SW 1271 (cell line): ENCODE results near the gene MAD1L1.

ENCODE experiments used
- DNase-seq, 2 experiments: peaks; one replicate each; lab custom pipeline; 2025; lab: John Stamatoyannopoulos, UW

The MAD1L1 gene

DNA sequence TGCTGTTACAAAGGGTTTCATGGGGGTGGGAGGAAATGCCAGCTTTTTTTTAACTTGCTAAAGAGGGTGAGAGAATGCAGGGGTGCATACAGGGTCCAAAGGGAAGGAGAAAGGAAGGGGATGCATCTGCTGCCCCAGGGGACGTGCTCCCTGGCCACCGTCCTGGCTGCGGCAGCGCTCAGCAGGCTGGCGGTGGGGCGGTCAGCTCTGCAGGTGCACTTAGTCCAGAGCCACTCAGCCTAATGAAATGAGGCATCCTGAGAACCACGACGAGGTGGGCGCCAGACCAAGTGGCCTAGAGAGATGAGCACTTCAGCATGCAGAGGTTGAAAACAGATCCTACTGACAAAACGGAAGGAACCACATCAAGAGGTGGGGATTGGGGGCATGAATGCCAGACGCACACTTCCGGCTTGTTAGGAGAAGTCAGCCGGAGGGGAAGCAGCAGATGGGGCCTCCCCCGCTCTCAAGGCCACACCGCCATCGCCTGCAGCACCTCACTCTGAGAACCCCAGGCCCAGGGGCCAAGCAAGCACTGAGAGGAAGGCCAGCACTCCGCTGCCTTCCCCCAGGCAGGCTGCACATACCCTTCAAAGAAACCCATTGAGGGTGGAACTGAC, 94.5 kb downstream of the MAD1L1 start:
- no peak for DNase-seq

DNA sequence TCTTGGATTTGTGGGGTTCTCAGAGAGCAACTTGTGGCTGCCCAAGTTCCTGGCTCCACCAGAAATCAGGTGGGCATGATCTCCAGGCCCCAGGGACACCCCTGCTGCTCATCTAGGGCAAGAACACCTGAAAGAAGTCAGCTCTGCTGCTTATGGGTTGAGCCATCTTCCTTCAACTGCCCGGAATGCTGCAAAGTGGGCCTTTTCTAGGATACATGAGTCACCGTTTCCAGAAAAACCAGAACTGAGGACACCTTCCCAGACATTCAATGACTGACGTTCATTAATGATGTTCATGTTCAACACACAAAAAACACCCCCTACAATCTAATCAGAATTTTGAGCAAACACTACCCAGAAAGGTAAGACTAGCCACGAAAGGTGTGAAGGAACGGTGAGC, 98.0 kb downstream of the MAD1L1 start:
- DNase-seq: no peak

DNA sequence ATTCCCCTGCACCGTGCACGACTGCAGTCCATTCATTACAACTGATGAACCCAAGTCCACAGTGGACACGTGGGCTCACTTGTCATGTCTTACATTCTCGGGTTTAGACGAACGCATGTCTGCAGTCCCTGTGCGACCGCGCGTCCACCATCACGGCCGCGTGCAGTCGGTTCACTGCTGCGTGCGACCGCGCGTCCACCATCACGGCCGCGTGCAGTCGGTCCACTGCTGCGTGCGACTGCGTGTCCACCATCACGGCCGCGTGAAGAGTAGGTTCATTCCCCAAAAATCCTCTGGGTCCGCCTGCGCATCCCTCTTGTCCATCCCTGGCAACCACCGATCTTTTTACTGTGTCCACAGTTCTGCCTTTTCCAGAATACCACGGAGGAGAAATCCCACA, 100.5 kb downstream of the MAD1L1 start:
- no peak for DNase-seq

DNA sequence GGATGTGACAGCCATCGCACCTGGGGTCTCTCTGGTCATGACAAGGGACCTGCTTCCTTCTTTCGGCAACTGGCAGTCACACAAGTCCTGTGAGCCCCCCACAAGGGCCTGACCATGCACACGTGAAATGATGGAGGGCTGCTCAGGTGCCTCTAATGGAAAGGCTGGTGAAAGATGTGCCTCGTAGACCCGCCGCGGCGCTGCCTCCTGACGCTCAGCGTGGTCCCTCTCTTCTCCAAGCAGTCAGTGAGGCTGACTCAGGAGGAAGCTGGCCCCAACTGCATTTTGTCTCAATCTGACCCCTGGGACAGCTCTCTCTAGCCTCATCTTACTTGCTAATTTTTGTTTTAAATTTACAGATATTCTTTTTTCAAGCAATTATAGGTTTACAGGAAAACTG, 100.9 kb downstream of the MAD1L1 start:
- no peak for DNase-seq

DNA sequence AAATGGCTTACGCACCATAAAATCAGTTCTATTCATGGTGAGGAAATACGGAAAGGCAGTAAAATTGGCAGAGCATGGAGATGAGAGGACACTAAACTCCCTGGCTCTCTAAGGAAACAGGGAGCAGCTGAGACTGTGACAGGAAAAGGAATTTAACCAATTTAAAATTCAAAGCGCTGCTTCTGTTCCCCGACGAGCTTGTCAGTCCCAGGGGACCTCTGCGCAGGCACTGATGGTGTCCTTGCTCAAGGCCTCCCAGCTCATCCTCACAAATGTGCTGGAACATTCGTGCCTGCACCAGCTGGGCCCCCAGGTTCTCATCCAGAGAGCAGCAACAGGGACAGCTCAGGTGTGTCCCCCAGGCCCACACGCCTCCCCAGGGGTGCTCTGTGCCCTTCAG, 101.4 kb downstream of the MAD1L1 start:
- DNase-seq: no peak

DNA sequence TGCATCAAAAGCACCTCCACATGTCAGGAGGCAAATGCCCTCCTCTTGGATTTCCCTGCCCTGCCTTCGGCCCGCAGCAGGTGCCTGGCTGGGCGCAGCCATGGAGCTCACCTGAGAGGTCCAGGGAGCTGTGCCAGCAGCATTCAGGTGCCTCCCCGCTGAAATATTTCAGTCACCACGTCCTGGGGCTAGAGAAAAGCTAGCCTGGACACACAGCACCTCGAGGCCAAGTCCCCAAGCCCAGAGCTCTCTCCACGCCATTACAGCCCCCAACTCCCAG, 102.7 kb downstream of the MAD1L1 start:
- DNase-seq: no peak

DNA sequence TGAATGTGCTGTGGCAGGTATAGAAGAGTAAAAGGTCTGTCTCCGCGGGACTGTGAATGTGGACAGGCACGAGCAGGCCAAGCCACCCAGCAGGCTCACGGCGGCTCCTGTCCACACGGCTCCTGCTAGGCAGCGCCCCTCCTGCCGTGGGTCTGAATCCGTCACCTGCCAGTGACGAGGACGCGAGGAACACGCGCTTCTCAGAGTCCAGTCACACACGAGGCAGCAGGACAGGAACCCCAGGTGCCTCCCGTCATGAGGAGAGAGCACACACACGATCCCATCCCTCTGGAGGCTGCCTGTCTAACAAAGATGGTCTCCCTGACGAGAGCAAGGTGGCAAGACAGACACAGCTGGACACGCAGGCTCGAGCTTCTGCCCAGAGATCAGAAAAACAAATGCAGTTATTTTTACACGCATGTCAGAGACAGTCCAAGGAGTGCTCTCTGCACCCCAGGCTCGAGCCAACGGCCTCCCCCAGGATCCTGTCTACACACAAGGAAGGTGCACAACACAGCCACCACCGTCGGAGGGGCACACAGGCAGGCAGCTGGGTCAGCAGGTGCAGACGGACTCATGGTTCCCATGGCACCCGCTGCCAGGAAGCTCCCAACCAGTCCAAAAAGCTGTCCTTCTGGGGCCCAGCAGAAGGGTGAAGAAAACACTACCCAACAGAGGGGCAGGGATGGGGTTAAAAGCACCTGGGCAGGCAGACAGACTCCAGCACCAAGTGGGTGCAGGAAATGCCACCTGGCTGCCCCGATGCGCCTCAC, 103.2 kb downstream of the MAD1L1 start:
- no peak for DNase-seq

DNA sequence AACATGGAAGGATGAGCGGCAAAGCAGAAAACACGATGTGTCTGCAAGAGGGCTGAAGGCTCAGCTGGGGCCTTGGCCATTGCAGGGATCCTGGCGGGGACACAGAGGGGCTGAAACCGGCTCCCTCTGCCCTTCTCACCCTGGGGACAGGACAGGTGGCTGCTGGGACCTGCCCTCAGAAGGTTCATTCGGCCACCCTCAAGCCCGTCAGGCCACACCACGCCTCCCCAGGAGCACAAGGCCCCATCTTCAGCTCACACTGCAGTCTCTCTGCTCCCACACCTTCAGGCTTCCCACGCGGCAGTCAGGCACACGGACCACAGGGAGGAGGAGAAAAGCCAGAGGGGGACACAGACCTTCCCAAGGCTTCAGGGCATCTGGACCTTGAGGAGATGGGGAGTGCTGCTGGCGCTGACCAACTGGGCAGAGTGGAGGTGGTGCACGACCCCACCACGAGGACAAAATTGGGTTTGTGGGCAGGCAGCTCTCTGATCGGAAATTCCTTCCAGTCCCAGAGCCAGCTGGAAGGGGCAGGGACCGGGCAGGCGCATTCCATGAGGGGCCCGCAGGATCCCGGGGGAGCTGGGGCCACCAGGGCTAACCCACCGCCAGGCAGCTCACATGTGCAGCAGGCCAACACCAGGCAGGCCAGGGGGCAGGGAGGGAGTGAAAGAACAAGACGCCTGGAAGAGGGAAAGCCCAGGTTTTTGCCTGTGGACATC, 104.0 kb downstream of the MAD1L1 start:
- no peak for DNase-seq

DNA sequence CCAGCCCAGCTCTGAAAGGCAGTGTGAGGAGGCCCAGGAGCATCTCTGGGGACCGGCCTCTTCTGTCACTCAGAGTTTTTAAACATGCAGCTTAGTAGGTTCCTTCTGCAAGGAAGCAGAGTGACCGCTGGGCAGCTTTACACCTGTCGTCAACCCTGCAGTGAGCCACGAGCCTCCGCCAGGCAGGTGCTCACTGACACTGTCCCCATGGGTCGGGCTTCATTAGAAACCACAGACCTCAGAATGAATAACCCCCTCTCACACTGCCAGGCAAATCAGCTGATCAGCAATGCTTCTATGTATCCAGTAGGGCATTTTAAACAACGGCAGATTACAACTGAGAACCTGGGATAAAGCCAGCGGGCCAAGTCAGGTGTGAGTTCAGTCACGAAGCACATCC, 106.1 kb downstream of the MAD1L1 start:
- DNase-seq: no peak

DNA sequence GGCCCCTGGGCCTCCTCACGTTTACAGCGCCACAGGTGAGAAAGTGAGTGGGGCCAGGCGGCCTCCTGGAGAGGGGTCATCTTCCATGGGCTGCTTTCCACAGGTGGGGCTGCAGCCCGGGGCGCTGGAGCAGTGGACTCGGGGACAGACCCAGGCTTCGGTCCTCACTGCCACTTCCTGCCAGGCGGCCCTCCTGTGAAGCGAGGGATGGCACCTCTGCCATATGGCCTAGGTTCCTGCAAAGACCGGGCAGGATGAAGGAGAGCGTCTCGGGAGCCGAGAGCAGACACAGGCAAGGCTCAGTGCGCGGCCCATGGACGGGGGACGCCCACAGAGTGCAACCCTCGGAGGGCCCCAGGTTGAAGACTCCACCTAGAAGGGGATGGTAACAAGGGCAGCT, 106.8 kb downstream of the MAD1L1 start:
- no peak for DNase-seq

DNA sequence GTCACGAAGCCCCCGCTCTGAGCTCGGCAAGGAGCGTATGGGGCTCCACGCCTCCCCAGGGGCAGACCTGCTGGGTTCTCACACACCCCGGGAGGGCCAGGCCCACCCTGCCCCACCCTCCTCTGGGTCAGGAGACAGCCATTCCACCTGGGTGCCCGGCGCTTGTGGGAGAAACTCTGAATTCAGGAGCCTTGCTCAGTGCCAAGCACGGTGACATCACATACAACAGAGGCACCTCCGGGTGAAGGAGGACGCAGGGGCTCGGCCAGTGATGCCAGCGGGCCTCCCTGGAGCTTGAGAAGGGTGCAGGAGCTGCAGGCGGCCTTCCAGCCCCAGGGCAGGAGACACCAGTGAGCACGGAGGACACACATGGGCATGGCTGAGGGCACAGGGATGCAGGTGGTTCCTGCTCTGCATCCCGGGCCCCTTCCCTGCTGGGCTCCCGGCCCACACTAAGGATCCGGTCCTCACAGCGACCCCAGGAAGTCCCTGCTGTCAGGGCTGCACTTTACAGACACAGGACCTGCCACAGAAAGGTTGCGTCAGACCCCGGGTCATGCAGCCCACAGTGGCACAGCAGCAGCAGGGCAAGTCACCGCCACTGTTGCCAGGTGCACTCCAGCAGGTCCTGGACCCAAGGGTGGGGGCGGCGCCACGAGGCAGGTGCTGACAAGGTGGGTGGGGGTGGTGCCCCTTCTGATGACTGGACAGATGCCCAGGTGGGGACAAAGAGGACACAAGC, 108.0 kb downstream of the MAD1L1 start:
- no peak for DNase-seq

DNA sequence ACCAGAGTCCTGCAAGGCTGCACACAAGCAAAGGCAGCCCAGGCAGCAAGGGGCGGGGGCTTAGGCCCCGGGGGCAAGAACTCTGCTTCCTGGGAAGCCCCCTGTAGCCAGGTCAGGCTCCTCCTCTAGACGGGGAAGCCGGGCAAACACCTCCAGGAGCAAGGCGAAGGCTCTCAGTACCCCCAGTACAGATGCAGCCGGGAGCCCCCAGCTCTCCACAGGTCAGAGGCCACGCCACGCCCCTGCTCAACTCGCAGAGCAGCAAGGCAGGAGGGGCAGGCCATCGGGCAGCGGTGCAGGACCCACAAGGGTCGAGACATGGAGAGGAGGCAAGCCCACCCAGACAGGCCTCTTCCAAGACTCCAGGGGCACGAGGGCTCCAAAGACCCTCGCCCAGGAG, 108.8 kb downstream of the MAD1L1 start:
- no peak for DNase-seq

DNA sequence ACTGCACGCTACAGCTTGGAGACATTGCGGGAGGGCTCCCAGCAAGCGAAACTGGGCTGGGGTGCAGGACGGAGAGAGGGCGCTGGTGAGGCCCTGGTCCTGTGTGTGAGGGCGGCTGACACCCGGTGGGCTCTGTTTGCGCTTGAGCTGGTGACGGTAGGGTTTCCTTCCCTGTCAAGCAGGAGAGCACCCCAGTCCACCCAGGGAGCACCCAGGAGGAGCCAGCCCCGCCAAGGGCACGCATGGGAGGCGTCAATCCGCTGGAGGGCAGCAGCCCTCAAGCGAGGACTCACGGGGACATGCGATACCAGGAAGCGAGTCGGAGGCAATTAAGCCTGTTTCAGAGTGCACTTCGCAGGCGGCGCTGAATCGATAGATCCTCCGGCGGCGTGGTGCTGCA, 109.4 kb downstream of the MAD1L1 start:
- DNase-seq: no peak

DNA sequence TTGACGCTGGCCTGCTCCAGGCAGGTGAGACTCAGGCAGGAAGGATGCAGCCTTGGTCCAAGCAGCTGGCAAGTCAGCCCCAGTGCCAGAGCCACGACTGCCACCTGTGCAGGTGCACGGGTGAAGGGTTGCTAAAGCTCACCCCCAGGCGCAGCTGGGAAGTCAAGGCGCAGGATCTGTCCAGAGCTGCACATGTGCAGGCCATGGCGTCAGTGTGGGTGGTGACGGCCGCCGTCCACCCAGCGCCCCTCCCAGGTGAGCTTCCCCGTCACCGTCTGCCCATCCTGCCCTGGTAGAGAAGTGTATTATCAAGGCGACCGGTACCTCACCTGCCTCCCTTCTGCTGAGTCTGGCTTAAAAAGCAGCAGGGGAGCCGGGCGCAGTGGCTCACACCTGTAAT, 110.1 kb downstream of the MAD1L1 start:
- DNase-seq: no peak

DNA sequence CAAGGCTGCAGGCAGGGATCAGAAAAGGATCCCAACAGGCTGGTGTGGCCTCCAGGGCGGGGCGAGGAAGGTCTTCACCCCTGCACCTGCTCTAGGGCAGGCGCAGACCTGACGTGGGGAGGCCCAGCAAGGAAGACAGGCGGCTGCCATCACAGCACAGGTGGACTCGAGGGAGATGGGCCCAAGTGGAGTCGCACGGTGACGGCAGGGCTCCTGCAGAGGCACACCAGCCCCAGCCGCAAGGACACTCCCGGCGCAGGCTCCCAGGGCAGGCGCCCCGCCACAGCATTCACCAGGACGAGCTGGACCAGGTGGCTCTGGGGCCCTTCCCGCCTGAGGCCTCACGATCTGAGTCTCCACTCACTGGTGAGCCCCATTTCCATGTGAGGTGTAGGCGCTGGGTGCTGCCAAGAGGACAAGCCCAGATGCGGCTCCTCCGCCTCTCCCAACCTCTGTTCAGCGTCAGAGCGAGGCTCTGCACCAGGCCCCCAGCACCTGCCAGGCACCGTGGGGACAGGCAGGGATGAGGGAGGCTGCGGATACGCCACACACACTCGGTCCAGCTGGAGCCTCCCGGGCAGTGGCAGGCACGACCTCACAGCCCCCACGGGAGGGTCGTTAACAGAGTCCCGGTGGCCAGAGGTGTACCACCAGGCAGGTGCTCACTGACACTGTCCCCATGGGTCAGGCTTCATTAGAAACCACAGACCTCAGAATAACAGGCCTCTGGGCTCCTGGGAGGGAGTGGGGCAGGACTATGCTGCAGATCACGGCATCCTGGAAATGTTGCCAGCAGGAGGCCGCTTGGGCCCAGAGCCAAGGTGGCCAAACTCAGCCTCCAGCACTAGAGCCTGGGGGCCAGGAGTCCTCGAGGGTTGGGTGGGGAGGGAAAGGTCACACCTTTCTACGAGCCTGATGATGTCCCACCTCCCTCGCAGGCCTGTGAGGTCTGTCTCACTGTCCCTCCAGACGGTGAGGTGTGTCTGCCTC, 111.6 kb downstream of the MAD1L1 start:
- DNase-seq: no peak

DNA sequence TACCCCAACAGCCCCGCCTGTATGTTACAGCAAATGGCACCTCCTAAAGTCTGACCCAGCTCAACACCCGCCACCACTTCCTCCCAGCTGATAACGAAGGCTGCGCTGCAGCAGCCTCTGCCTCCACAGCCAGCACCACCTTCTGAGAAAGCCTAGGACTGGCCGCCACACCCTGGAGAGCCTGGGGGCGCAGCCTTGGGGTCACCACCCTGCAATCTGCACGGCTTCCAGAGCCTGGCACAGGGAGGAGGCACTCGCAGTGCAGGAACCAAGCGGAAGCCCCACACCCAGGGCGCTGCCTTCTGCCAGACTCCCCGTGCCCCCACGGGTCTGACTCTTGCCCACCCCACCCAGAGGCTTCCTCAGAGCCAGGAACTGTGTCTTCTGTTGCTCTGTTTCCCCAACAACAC, 112.5 kb downstream of the MAD1L1 start:
- DNase-seq: no peak

DNA sequence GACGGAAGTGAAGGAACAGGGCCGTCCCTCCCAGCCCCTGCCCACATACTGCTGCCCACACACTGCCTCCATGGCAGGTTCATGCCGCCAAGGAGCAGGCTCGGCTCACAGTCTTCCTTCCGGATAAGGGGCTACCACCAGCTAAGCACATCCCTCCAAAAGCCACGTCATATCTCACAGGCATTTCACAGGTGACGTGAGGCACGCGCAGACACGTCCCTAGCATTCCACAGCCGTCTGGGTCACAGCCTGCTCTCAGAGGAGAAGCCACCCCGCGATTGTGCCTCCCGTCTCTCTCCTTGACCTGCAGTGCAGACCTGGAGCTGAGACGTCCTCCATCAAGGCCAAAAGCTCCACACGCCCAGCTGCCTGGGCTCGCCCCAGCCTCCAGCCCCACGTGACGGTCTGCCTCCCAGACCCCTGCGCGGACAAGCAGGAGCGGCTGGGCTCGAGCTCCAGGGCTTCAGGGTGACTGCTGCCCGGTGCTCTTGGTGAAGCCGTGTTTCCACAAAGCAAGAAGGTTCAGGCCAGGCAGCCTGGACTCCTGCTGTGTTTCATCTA, 114.0 kb downstream of the MAD1L1 start:
- DNase-seq: no peak

DNA sequence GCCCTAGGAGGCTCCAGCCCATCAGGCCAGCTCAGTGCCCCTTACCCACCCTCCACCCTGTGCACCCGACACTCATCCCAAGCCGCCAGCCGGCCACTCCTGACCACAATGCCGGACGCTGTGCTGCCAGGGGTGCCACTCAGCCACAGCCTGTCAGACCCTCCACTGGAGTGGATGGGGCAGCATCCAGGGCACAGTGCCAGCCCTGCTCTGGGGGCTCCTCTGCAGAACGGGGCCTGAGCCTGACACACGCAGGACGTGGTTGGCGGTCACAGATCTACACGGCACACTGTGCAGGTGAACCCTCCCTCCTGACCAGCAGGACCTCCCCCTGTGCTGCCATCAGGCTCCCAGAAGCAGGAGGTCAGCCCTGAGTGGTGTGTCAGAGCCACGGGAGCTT, 114.7 kb downstream of the MAD1L1 start:
- DNase-seq: no peak

DNA sequence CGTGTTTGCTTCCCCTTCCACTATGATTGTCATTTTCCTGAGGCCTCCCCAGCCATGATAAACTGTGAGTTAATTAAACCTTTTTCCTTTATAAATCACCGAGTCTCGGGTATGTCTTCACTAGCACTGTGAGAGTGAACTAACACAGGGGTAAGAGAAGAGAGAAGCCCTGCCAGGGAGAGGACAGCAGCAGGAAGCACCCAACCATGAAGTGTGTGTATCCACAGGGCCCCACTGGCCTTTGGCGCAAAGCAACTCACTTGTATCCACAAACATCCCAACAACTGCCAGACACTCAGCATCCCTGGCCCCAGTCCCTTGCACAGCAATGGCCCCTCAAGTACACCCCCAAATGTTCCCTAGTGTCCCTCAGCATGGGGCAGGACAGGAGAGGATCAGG, 115.1 kb downstream of the MAD1L1 start:
- DNase-seq: no peak

DNA sequence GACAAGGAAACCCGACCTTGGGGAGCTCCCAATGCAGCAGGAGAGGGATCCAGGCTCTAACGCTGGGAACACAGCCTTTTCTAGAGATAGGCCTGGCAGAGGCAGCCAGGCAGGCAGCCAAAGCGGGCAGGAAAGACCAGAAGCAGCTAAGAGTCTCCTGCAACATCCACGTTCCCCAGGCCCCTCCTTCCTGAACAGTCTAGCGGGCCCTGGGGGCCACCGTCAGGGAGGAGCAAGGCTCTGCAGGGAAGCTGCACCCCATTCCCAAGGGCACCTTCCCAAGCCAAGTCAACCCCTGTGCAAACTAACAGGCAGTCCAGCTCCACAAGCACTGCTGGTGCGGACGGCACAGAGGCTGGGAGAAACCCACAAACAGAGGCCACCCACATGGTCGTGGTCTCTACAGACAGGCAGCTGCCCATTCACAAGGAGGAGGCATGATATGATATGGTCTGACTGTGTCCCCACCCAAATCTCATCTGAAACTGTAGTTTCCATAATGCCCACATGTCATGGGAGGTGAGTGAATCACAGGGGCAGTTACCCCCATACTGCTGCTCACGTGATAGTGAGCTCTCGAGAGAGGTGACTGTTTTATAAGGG, 115.7 kb downstream of the MAD1L1 start:
- DNase-seq: no peak

DNA sequence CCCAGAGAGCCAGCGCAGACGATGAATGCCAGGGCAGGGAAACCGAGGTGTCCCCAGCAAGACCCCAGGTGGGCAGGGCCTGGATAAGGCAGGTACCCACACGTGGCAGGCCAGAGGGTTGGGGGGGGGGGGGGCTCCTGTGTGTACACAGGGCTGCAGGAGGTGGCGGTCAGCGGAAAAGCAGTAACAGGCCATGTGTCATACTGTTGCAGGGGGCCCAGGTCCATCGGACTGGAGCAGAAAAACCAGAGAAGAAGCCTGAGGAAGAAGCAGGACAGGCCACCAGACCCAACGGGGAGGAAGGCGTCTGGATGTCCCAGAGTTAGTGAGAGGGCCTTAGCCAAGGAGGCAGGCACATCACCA, 116.3 kb downstream of the MAD1L1 start:
- DNase-seq: no peak
